HepG2 (cell line): ENCODE data around the gene DLG1.

Experiments
- ARNT ChIP-seq: fragments of 450-650 bp; IDR thresholded peaks from 2 replicates; pipeline ENCODE4 v1.6.1; 2017
- CBX5 ChIP-seq: sonication (generic); formaldehyde crosslinking; IDR thresholded peaks from 2 replicates; pipeline ENCODE4 v1.4.0; 2020; ENCODE audit warnings: missing genetic modification reagents, borderline replicate concordance
- EZH2 ChIP-seq: conservative IDR thresholded peaks from 2 replicates; pipeline ENCODE4 v1.6.1; 2012; ENCODE audit warnings: mild to moderate bottlenecking, low read depth, low read length, moderate library complexity
- MAX ChIP-seq: IDR thresholded peaks from 2 replicates; pipeline ENCODE4 v1.6.1; 2012; ENCODE audit warnings: inconsistent platforms
- MZF1 ChIP-seq: sonication (generic); formaldehyde crosslinking; IDR thresholded peaks from 2 replicates; pipeline ENCODE4 v1.8.1; 2023; ENCODE audit warnings: mild to moderate bottlenecking, missing genetic modification reagents, borderline replicate concordance
- PHF21A ChIP-seq: sonication (generic); formaldehyde crosslinking; IDR thresholded peaks from 2 replicates; pipeline ENCODE4 v1.5.0; 2020; ENCODE audit warnings: mild to moderate bottlenecking, missing genetic modification reagents
- POLR2AphosphoS5 ChIP-seq: IDR thresholded peaks from 2 replicates; pipeline ENCODE4 v1.6.1; 2012; ENCODE audit warnings: low read depth, low read length
- ZFP62 ChIP-seq: sonication (generic); formaldehyde crosslinking; IDR thresholded peaks from 2 replicates; pipeline ENCODE4 v1.4.0; 2020; ENCODE audit warnings: missing genetic modification reagents
- ZMYM4 ChIP-seq: sonication (generic); formaldehyde crosslinking; IDR thresholded peaks from 2 replicates; pipeline ENCODE4 v1.8.1; 2023; ENCODE audit warnings: mild to moderate bottlenecking, missing genetic modification reagents
- ZNF607 ChIP-seq: sonication (generic); formaldehyde crosslinking; IDR thresholded peaks from 2 replicates; pipeline ENCODE4 v1.5.1; 2020; ENCODE audit warnings: missing genetic modification reagents, mild to moderate bottlenecking, borderline replicate concordance
- ZNF629 ChIP-seq: sonication (generic); formaldehyde crosslinking; conservative IDR thresholded peaks from 2 replicates; pipeline ENCODE4 v1.5.0; 2020; ENCODE audit warnings: missing genetic modification reagents
- ZNF788 ChIP-seq: sonication (generic); formaldehyde crosslinking; IDR thresholded peaks from 2 replicates; pipeline ENCODE4 v1.5.0; 2020; ENCODE audit warnings: mild to moderate bottlenecking, missing genetic modification reagents, borderline replicate concordance
- ZZZ3 ChIP-seq: sonication (generic); formaldehyde crosslinking; IDR thresholded peaks from 2 replicates; pipeline ENCODE4 v1.4.0; 2020; ENCODE audit warnings: missing genetic modification reagents, mild to moderate bottlenecking, borderline replicate concordance
- TF ChIP-seq, protein P1 (sequence below): sonication (generic); formaldehyde crosslinking; IDR thresholded peaks from 2 replicates; pipeline ENCODE4 v1.5.0; 2020; ENCODE audit warnings: mild to moderate bottlenecking, missing genetic modification reagents, moderate library complexity

- TF ChIP-seq ZFP62 (CRISPR knock-in tag): no peak
- no peak for TF ChIP-seq ZMYM4 (CRISPR knock-in tag)
- TF ChIP-seq EZH2: no peak
- TF ChIP-seq POLR2AphosphoS5: no peak
- no peak for TF ChIP-seq ARNT
- TF ChIP-seq, protein P1, sequence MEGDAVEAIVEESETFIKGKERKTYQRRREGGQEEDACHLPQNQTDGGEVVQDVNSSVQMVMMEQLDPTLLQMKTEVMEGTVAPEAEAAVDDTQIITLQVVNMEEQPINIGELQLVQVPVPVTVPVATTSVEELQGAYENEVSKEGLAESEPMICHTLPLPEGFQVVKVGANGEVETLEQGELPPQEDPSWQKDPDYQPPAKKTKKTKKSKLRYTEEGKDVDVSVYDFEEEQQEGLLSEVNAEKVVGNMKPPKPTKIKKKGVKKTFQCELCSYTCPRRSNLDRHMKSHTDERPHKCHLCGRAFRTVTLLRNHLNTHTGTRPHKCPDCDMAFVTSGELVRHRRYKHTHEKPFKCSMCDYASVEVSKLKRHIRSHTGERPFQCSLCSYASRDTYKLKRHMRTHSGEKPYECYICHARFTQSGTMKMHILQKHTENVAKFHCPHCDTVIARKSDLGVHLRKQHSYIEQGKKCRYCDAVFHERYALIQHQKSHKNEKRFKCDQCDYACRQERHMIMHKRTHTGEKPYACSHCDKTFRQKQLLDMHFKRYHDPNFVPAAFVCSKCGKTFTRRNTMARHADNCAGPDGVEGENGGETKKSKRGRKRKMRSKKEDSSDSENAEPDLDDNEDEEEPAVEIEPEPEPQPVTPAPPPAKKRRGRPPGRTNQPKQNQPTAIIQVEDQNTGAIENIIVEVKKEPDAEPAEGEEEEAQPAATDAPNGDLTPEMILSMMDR (CRISPR knock-in tag): peak; percentile 46
- TF ChIP-seq MAX: no peak
- no peak for TF ChIP-seq ZZZ3
- TF ChIP-seq PHF21A (CRISPR knock-in tag): no peak
- no peak for TF ChIP-seq MZF1 (CRISPR knock-in tag)
- TF ChIP-seq ZNF607: no peak
- TF ChIP-seq ZNF788 (CRISPR knock-in tag): no peak
- TF ChIP-seq ZNF629: no peak
- no peak for TF ChIP-seq CBX5
These were observed 41.5 kb downstream of the DLG1 start for GRCh38 chr3:197256836-197257444.
